BJ (cell line): ENCODE results near the gene DNMT1. TPM values are rescaled to one million over a fixed set of nuclear protein-coding genes. Genes with fewer than 3 reads are reported as not detected.
"Not testable (repeated sequence)": the region's sequence is repeated elsewhere in the genome, so short reads cannot be mapped to it uniquely, and the experiment has no call there.

Source experiments
- CTCF ChIA-PET: fragments of 350-600 bp; formaldehyde crosslinking; extraction: SDS; loops from one replicate; lab custom pipeline; 2021; ENCODE audit warnings: antibody characterized with exemption, inconsistent platforms; lab: Yijun Ruan, JAX
- POLR2A ChIA-PET: fragments of 300-600 bp; sonication (Branson Sonifier 250); formaldehyde crosslinking; extraction: SDS; loops from one replicate; lab custom pipeline; 2021; ENCODE audit warnings: antibody characterized with exemption; lab: Charles Lee
- DNase-seq: peaks from one replicate; pipeline ENCODE4 v3.0.0-alpha.2; 2011; ENCODE audit warnings: low read depth
- H3K27me3 ChIP-seq: 2 replicates; pipeline ENCODE4 v1.6.0; 2011; ENCODE audit warnings: low read length; ENCODE audit not compliant: control insufficient read depth, insufficient read depth
- H3K36me3 ChIP-seq: 2 replicates; pipeline ENCODE4 v1.5.1; 2011; ENCODE audit warnings: low read length; ENCODE audit not compliant: control insufficient read depth, insufficient read depth
- H3K4me3 ChIP-seq: 2 replicates; pipeline ENCODE4 v1.5.1; 2011; ENCODE audit warnings: low read depth, mild to moderate bottlenecking, control low read depth, low read length
- polyA plus RNA-seq: library from polyadenylated mRNA; depleted of rRNA; stranded (reverse); fragments of >200 nt; gene quantifications from 2 replicates; pipeline ENCODE4 v1.2.3, GENCODE V29; 2011
- TF ChIP-seq, protein P1 (sequence below): IDR thresholded peaks from 2 replicates; pipeline ENCODE4 v1.5.1; 2011; ENCODE audit warnings: low read depth, mild to moderate bottlenecking, control low read depth, inconsistent platforms, low read length, moderate library complexity; ENCODE audit not compliant: insufficient read depth

DNMT1 gene
- polyA plus RNA-seq, 1 experiment, result 31.5 TPM

DNA sequence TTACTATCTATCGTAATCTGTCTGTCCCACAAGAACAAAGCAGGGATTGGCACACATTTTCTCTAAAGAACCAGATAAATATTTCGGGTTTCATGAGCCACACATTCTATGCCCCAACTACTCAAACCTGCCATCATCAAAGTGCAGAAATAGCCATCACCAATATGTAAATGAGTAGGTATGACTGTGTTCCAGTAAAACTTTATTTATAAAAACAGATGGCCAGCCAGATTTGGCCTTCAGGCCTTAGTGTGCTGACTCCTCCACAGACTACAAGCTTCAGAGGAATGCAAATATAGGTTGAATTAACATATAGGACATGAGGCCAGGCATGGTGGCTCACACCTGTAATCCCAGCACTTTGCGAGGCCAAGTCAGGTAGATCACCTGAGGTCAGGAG, 8.9 kb upstream of the DNMT1 start:
- H3K36me3 ChIP-seq, result no peaks in the 10 kb centered on the region
- H3K4me3 ChIP-seq, result no peak overlapping the region
- ChIA-PET CTCF (no interaction called here), POLR2A (no interaction called here)
- no peak for DNase-seq
- no peaks in the 10 kb centered on the region for H3K27me3 ChIP-seq
- TF ChIP-seq, protein P1, sequence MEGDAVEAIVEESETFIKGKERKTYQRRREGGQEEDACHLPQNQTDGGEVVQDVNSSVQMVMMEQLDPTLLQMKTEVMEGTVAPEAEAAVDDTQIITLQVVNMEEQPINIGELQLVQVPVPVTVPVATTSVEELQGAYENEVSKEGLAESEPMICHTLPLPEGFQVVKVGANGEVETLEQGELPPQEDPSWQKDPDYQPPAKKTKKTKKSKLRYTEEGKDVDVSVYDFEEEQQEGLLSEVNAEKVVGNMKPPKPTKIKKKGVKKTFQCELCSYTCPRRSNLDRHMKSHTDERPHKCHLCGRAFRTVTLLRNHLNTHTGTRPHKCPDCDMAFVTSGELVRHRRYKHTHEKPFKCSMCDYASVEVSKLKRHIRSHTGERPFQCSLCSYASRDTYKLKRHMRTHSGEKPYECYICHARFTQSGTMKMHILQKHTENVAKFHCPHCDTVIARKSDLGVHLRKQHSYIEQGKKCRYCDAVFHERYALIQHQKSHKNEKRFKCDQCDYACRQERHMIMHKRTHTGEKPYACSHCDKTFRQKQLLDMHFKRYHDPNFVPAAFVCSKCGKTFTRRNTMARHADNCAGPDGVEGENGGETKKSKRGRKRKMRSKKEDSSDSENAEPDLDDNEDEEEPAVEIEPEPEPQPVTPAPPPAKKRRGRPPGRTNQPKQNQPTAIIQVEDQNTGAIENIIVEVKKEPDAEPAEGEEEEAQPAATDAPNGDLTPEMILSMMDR, result no peak

DNA sequence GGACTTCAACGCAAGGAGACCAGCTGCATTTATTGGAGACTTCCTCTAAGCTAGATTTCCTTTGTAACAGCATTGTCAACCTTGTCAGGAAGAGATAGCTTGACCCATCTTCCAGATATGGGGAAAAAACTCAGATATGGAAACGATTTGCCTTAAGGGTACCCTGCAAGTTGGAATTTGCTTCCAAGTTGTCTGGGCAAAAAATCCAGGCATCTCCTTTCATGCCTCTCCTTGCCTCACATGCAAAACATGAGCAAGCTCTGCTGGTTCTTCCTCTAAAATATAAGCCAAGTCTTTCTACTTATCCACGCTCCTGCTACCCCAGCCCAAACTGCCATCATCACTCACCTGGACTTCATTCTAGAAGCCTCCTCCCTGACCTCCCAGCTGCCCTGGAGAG, 6.4 kb upstream of the DNMT1 start:
- ChIA-PET CTCF (interaction anchor here (0.9 to 1.3 kb wide), 4 partner anchors 9 to 49 kb away, joined by 3 to 6 read pairs (median 3); no protein-coding TSS in a partner anchor), POLR2A (no interaction called here)
- Histone ChIP-seq H3K27me3 (no peaks in the 10 kb centered on the region), H3K4me3 (no peak overlapping the region), H3K36me3 (no peaks in the 10 kb centered on the region)
- TF ChIP-seq, protein P1, result no peak
- no peak for DNase-seq

DNA sequence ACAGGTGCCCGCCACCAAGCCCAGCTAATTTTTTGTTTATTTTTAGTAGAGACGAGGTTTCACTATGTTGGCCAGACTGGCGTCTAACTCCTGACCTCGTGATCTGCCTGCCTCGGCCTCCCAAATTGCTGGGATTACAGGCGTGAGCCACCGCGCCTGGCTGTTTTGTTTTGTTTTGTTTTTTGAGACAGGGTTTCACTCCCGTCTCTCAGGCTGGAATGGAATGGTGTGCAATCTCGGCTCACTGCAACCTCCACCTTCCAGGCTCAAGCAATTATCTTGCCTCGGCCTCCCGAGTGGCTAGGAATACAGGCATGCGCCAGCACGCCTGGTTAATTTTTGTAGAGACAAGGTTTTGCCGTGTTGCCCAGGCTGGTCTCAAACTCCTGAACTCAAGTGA, 5.3 kb upstream of the DNMT1 start:
- POLR2A ChIA-PET, result not testable (repeated sequence)

DNA sequence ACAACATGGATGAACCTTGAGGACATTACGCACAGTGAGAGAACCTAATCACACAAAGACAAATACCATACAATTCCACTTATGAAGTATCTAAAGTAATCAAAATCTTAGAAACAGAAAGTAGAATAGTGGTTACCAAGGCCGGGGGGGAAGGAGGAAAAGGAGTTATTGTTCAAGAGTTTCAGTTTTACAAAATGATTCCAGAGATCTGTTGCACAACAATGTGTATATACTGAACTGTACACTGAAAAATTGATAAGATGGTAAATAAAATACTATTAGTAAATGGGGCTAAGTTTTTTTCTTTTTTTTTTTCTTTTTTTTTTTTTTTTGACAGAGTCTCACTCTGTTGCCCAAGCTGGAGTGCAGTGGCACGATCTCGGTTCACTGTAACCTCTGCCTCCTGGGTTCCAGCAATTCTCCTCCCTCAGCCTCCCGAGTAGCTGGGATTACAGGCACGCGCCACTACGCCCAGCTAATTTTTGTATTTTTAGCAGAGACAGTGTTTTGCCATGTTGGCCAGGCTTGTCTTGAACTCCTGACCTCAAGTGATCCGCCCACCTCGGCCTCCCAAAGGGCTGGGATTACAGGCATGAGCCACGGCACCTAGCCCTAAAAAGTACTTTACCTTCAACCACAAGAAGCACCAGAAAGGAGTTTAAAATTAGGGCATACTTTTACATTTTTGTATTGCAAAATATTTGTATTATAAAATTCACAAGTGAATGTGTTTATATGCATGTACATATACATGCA, 4.3 kb upstream of the DNMT1 start:
- POLR2A ChIA-PET, H3K36me3 ChIP-seq, DNase-seq, H3K4me3 ChIP-seq, H3K27me3 ChIP-seq: not testable (repeated sequence)
- CTCF ChIA-PET, result interaction anchor here (0.6 to 1.8 kb wide), 2 partner anchors 20 to 51 kb away, joined by 3 to 9 read pairs; no protein-coding TSS in a partner anchor

More for the DNA sequence above, 5.3 kb upstream of the DNMT1 start:
- not testable (repeated sequence) for DNase-seq, H3K27me3 ChIP-seq, H3K4me3 ChIP-seq, H3K36me3 ChIP-seq
- CTCF ChIA-PET, result interaction anchor here (0.6 to 1.4 kb wide), 3 partner anchors 10 to 27 kb away, joined by 3 read pairs; no protein-coding TSS in a partner anchor

DNA sequence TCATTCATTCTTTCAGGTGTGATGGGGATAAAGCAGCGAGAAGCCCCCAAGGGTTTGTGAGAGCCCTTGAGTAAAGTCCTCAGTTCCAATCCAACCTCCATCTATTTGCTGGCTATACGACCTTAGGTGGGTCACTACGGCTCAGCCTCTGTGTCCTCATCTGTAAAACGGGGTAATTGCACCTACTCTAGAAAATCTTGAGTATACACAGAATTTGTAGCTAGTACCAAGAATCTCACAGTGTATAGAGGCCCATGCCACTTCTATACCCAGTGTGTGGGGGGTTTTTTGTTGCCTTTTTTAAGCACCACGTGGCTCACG, 406 bp upstream of the DNMT1 start:
- no peak for DNase-seq
- H3K4me3 ChIP-seq, result peak overlapping the region; percentile 67
- H3K27me3 ChIP-seq, result no peaks in the 10 kb centered on the region
- no peaks in the 10 kb centered on the region for H3K36me3 ChIP-seq
- TF ChIP-seq, protein P1, result no peak
- ChIA-PET CTCF (interaction anchor here (1.3 kb wide), 1 partner anchor 13 kb away, joined by 4 read pairs; no protein-coding TSS in a partner anchor), POLR2A (no interaction called here)

DNA sequence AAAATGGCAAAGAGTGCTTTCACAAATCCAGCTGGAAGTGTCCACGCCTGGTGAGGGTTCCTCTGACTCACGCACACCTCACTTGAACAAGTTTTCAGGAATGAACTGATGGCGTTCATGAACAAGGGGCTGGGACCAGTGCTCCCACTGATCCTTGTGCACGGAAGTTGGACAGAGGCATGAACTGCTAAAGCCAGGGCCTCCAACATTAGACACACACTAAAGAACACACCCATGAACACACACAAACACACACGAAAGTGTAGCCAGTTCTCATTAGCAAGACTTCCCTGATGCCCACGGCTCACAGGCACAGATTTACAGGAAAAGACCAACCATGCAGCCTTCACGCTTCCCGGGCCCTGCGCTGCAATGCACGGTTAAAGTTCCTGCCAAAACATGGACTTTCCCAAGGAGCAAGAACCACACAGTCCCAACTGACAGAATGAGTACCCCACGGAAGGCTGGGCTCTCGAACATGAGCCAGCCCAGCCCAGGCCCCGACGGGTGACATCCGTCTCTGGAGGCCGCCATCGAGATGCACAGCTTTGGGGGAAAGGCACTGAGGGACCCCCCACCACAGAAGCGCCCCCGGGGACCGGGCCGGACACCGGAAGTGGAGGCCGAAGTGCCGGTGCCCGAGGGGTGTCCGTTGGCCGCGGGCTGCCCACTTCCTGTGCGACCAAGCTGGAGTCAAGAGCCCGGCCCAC, 808 bp downstream of the DNMT1 start:
- ChIA-PET POLR2A (no interaction called here), CTCF (interaction anchor here (0.8 to 1.3 kb wide), 2 partner anchors 11 to 35 kb away, joined by 3 to 4 read pairs; no protein-coding TSS in a partner anchor)
- DNase-seq, result no peak
- H3K4me3 ChIP-seq, result peak overlapping the region; percentile 67
- no peaks in the 10 kb centered on the region for H3K27me3 ChIP-seq
- TF ChIP-seq, protein P1, result no peak
- no peaks in the 10 kb centered on the region; the same call in 1 of the 2 replicates for H3K36me3 ChIP-seq
